Measurements from ENCODE around the gene CDK5RAP1. TPM values are rescaled to one million over a fixed set of nuclear protein-coding genes. Genes with fewer than 3 reads are reported as not detected.

The CDK5RAP1 gene
- total RNA-seq, 2 donors from 2014 or later: 19.4 to 25.0 TPM

DNA sequence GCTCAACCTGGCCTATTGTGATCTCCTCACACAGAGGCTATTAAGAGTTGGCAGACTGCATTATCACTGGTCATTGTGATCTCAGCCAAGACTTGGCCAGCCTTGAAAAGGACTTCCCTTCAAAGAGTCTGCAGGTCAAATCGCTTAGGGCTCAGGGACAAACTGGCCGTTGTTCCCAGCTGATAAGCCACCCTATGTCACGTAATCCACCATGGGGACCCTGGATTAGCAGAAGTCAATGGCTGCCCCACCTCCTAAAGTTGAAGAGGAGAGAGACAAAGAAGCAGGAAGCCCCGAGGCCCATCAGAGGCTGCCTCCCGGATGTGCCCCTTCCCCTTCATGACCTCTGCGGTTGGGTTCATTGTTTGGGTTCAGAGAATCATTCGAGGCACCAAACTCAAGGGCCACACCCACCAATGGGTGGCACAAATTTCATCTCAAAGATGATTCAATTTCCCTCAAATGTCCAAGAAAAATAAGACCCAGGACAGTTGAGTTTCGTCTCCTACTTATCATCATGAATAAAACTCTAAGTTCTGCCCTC is 61.7 kb downstream of the CDK5RAP1 start:
- ATAC-seq: no peak
- intact Hi-C loops (cut with DNase I): no loop called here
- no peak for DNase-seq

DNA sequence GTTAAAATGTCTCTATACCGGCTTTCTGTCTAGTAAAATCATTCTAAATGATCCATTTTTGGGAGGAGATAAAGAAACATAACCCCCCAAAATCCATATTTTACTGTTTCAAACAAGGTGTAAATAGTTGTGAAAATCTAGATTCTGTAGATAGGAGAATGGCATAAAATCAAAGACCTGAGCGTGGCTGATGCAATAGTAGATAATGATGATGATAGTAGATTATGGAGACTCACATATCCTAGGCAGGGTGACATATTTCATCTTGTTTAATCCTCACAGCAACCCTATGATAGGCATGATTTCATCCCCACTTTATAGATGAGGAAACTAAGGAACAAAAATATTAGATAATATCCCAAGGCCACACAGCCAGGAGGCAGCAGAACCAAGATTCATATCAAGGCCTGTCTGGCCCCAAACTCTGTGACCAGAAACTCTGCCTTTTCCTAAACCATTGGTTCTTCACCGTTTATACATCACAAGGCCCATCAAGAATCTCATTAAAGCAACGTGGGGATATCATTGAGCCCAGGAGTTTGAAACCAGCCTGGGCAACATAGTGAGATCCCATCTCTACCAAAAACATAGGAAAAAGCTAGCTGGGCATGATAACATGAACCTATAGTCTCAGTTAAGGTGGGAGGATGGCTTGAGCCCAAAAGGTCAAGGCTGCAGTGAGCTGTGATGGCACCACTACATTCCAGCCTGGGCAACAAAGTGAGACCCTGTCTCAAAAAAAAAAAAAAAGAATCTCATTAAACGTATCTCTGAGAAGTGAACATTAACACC is 62.7 kb downstream of the CDK5RAP1 start:
- ATAC-seq (no peak), DNase-seq (no peak)
- intact Hi-C loops (cut with DNase I): no loop called here

DNA sequence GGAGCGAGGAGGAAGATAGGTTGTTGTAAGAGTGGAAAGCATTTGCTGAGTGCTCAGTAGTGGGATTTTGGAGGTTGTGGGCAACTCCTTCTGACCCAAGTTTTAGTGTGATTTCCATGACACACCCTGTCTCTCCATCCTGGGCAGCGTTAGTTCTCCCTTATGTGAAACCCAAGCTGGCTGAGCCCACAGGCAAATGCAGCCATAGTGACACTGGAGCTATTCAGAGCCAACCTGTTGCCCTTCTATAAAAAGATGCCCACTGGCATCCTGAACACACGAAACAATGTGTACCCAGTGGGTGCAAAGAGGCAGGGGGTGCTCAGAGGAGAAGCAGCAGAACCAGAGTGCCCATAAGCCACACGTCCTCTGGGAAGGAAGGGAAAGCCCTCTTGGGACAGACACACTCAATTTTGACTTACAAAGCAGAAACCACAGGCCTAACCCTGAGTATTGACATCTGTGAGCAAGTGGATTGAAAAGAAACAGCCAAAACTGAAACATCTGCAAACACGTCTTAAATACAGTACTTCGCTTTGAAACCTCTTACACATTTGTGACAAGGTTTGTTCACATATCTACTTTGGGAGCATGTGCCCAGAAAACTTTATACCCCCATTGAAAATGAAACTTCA is 63.7 kb downstream of the CDK5RAP1 start:
- ATAC-seq (no peak), DNase-seq (no peak)
- intact Hi-C loops (cut with DNase I): no loop called here

DNA sequence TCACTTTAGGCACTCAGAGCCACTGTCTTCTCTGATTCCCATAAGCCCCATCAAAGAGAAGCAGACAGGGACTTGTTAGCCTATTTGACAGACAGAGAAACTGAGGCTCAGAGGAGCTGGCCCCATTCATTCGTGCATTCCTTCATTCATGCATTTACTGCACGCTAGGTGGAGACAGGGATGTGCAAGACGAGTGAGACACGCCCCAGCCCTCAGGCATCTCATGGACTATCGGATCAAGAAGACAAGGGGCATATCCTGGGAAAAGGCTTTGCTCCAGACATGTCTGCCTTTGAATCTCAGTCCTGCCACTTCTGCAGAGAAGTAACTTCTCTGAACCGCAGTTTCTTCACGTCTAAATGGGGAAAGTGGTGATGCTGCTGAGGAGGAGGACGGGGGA is 64.2 kb downstream of the CDK5RAP1 start:
- intact Hi-C loops (cut with DNase I): no loop called here
- DNase-seq: no peak
- ATAC-seq: no peak

DNA sequence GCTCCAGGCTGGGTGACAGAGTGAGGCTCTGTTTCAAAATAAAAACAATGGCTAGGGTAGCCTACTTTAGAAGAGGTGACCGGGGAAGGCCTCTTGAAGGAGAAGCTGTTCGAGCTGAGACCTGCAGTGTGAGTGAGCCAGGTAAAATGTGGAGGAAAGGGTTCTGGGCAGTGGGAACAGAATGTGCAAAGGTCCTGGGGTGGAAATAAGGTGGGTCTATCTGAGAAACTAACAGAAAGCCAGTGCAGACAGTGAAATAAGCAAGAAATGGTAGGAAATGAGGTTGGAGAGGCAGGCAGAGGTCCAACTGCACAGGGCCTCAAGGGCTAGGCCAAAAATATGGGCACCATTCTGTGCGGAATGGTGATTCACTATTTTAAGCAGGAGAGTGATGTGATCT is 64.9 kb downstream of the CDK5RAP1 start:
- ATAC-seq: no peak
- DNase-seq: no peak
- intact Hi-C loops (cut with DNase I): no loop called here

DNA sequence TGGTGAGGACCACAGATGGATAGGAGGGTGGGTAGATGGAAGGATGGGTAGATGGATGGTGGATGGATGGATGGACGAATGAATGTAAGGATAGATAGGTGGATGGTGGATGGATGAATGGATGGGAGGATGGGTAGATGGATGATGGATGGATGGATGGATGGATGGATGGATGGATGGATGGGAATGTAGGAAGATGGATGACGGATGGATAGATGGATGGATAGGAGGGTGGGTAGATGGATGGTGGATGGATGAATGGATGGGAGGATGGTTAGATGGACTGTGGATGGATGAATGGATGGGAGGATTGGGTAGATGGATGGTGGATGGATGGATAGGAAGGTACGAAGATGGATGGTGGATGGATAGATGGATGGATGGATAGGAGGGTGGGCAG is 67.2 kb downstream of the CDK5RAP1 start:
- DNase-seq (no peak), ATAC-seq (no peak)
- intact Hi-C loops (cut with DNase I): no loop called here

DNA sequence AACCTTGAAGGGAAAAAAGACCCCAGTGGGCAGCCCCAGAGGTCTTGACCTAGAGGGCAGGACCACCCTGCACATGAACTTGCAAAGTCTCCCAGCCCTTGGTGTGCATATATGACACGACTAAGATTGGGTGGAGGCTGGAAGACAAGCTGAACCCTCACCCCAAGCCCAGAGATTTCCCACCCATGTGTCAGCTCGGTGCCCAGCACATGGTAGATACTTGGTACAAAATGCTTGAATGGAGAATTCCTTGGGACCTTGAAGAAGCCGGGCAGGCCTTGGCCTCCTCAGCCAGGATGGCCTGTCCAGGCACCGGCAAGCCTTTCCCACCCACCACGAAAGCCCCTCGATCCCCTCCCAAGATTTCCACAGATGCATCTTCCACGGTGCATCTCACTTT is 67.7 kb downstream of the CDK5RAP1 start:
- no peak for DNase-seq
- no peak for ATAC-seq
- intact Hi-C loops (cut with DNase I): no loop called here

DNA sequence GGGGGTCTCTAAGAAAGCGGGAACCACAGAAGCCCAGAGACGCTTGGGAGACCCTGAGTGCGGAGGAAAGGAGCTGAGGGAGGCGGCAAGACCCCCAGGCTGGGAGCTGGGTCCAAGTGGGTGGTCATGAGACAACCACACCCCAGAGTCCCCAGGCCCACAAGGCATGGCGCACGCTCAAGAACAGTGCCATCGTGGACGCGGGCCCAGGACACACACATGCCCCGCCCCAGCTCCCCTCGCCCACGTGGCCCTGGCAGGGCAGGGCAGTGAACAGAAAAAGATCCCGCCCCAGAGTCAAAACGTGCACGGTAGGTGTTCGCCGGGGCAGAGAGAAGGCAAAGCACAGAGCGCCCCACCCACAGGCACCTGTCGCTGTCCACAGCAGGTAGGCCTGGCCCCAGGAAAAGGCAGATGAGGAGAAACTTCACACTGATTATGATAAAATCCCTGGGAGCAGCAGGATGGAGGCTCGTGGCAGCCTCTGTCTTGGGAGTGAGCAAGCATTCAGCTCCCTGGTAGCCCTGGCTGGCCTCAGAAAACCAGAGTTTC is 68.3 kb downstream of the CDK5RAP1 start:
- intact Hi-C loops (cut with DNase I): no loop called here
- ATAC-seq (no peak), DNase-seq (no peak)

DNA sequence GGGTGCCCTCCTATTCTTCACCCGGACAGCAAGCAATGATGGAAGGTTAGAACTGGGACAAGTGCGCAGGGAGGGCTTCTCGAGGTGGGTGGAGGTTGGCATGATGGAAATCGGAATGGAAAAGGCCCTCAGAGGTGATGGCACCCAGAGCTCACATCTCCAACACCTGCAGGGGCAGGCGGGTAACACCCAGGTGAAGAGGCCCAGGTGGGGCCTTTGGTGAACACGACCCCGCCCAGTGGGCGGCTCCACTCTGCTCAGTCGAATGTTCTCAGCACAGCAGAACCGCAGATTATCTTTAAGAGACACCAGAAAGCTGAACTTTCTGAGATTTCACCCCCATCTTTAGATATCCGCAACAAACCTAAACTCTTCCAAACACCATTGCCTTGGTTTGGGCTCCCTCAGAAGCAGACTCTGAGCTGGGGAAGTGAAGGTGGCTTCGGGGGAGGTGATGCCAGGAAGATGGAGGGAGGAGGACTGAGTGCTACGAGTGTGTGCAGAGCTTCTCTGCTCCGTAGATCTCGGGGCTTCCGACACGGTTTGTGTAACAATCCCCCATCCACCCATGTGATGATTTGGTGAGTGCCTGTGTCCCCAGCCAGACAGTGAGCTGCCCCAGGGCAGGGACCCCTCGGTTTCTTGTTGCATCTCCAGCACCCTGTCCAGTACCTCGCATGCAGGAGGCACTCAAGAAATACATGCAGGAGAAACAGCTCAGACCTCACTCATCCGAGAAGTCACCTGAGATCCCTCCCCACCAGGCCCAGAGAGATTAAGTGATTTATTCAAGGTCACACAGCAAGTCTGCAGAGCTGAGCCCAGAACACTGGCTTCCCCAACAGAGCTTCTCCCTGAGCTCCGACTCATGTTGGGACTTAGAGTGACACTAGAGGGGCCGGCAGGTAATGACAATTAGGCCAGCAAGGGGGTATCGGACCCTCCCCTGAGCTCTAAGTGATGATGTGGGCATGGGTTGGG is 72.9 kb downstream of the CDK5RAP1 start:
- no peak for DNase-seq

DNA sequence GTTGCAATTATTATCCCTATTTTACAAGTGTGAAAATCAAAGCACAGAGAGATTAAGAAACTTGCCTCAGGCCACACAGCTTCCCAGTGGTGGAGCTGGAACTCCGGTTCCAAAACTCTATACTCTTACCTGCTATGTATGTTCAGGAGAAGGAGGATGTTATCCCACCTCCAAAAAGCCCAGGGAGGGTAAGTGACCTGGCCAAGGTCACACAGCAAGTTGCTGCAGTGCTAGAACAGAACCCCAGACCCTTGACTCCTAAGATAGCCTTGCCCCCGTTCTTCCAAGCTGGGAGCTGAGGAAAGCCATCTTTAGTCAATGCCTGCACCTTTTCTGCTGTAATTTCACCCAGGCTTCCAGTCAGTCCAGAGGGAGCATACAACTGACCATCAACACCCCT is 76.0 kb downstream of the CDK5RAP1 start:
- intact Hi-C loops (cut with DNase I): no loop called here
- no peak for DNase-seq
- ATAC-seq: no peak

More for the DNA sequence above, 72.9 kb downstream of the CDK5RAP1 start:
- intact Hi-C loops (cut with DNase I): no loop called here
- no peak for ATAC-seq

DNA sequence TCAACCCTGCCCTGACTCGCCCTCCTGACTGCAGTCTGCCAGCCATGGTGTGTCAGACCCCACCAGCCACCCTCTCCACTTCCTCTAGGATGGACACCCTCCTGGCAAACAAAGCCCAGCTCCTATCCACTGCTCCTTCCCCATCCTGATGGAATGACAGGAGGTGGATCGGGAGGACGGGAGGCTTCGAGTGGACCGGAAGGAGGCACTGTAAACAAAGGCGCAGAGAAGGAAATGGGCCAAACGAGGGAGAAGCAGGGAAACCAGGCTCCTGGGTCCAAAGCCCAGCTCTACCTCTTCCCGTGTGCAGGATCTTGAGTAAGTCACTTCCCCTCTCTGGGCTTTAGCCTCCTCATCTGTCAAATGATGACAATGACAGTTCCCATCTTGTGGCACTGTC is 78.1 kb downstream of the CDK5RAP1 start:
- intact Hi-C loops (cut with DNase I): no loop called here
- DNase-seq: no peak
- no peak for ATAC-seq

DNA sequence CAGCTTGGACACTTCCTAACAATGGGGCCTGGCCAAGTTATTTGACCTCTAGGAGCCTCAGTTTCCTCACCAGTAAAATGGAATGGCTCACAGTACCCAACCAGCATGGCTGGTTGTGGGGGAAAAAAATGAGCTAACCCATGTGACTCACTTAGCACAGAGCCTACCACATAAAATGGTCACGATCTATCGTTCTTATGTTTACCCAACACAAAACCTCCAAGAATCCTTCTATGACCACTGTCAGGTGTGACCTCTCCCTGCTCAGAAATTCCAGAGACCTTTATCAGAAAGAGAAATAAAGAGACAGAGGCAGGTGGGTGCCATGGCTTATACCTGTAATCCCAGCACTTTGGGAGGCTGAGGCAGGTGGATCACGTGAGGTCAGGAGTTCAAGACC is 78.9 kb downstream of the CDK5RAP1 start:
- DNase-seq (no peak), ATAC-seq (no peak)
- intact Hi-C loops (cut with DNase I): no loop called here

DNA sequence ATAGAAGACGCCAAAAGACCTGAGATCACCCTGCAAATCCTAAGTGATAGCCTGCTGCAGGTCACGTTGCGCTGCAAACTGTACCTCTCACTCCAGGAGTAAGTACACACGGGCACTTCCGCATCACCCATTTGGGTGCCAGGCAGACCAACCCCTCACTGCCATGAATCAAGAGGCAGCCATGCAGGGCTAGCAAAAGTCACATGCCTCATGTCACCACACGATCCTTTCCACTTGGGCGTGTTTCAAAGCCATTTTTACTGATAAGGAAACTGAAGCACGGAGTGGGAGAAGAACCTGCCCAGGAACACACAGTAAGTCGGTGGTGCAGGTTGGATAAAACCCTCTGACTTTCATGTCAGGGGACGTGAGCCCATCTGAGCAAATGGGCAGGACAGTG is 81.3 kb downstream of the CDK5RAP1 start:
- intact Hi-C loops (cut with DNase I): no loop called here
- DNase-seq (no peak), ATAC-seq (no peak)

DNA sequence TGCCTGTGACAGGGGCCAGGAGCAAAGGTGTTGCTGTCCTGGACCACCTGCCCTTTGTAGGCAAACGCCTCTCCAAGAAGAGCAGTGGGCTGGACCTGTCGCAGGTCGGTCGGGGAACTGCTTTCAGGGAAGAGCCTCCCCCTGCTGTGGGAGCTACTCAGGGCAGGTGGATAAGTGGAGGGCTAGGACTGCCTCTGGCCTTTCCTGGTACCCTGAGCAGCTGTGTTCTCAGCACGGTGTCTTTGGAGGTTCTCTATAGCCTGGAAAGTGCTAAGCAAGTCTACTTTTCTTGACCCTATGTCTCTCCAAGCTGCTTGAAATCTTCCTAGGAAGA is 83.3 kb downstream of the CDK5RAP1 start:
- ATAC-seq (no peak), DNase-seq (no peak)
- intact Hi-C loops (cut with DNase I): no loop called here

DNA sequence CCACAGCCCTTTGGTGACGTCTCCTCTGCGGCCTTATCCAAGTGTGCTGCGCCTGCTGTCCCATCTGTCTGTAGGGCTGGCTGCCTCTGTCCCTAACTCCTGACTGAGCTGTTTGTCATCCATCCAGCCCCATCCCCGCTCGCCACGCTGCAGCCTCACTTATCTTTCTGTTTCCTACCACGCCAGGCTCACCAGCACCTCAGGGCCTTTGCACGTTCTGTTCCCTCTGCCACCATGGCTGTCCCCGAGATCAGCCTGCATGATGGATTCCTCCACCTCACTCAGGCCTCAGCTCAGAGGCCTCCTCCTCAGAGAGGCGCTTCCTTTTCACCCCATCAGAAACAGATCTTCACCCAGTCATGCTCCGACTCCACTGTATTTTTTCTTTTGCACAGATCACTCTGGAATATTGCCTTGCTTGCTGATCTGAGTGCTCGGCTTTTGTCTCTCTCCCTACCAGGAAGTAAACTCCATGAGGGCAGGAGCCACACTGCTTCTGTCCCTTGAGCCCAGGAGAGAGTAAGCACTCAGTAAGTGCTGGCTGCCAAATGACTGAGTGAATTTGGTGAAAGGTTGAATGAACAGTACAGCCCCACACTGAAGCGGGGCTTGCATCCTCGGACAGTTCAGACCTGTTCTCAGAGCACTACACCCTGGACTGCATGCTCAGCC is 83.8 kb downstream of the CDK5RAP1 start:
- ATAC-seq: no peak
- intact Hi-C loops (cut with DNase I): no loop called here
- no peak for DNase-seq

DNA sequence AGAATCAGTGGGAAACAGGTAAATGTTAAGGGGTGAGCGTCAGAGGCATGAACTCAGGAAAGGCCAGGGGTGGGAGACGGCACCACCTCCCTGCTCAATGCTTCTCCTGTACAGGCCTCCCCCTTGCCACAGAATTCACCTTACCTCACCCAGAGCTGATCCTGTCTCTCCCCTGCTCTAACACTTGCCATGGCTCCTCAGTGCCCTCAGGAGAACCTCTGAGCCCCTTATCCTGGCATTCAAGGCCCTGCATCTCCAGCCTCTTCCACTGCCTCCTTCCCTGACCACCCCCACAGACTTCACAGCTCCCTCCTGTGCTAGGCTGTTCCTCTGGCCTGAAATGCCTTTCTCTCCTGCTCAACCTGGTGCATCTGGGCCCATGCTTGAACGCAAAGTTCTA is 84.4 kb downstream of the CDK5RAP1 start:
- ATAC-seq (no peak), DNase-seq (no peak)
- intact Hi-C loops (cut with DNase I): no loop called here

DNA sequence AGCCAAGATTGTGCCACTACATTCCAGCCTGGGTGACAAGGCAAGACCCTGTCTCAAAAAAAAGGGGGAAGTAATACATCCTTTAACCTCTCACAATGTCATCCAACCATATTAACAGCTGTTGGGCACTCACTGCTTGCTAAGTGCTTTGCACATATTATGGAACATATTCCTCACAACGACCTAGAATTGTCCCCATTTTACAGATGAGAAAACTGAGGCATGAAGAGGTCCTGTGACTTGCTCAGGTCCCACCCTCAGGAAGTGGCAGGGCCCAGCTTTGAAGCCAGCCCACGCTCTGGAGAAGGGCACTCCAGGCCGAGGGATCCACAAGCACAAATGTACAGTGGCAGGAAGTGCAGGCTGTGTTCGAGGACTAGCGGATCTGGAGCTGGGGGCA is 85.0 kb downstream of the CDK5RAP1 start:
- ATAC-seq (no peak), DNase-seq (no peak)
- intact Hi-C loops (cut with DNase I): no loop called here

DNA sequence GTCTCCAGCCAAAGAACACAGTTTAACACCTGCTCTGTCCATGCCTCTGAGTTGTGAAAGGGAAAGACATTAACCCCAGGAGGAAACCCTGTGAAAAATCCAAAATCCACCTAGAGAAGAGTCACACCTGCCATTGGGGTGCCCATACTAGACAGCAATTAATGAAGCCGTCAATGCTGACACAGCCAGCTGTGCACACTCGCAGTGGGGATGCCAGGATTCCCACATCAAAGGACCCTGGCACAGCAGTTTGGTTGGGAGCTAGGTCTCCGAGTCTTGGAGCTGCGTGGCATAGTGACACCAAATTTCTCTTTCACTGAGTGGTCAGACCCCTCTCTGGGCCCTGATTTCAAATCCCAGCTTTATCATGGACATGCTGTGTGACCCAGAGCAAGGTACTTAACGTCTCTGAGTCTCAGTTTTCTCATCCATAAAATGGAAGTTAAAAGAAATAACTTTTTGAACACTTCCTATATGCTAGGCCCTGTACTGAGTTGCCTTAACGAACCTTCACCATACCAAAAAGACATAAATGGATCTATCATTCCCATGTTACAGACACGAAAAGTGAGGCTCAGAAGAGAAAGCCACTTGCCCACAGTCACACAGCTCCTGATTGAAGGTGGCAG is 87.5 kb downstream of the CDK5RAP1 start:
- intact Hi-C loops (cut with DNase I): no loop called here
- no peak for ATAC-seq
- DNase-seq: no peak

DNA sequence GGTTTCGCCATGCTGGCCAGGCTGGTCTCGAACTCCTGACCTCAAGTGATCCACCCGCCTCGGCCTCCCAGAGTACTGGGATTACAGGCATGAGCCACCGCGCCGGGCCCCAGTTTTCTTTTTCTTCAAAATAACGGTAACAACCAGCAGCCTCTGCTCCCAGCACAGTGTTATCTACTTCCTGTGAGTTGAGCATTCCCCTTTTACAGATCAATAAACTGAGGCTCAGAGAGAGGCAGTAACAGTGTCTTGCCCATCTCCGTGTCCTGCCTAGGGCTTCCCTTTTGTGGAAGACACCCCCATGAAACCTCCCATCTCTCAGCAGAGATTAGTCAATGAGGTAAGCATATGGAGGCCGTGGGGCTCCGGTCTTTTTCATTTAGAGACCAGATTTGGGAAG is 88.7 kb downstream of the CDK5RAP1 start:
- ATAC-seq: no peak
- no peak for DNase-seq
- intact Hi-C loops (cut with DNase I): no loop called here
